K562 (cell line): ENCODE results near the gene CDIPT.

Experiments
- CEBPB ChIP-seq: fragments of 450-650 bp; IDR thresholded peaks from 2 replicates; pipeline ENCODE4 v1.6.1; 2016; ENCODE audit warnings: missing genetic modification characterization, missing compliant biosample characterization
- CHD4 ChIP-seq: fragments of 200-600 bp; sonication (generic); IDR thresholded peaks from 3 replicates; pipeline ENCODE4 v1.6.1; 2012; ENCODE audit warnings: low read depth, mild to moderate bottlenecking, mixed read lengths, low read length, inconsistent platforms; ENCODE audit not compliant: insufficient read depth, insufficient replicate concordance, poor library complexity, severe bottlenecking
- HDAC2 ChIP-seq: fragments of 450-650 bp; IDR thresholded peaks from 2 replicates; pipeline ENCODE4 v1.6.1; 2016; ENCODE audit warnings: mild to moderate bottlenecking
- HNRNPL ChIP-seq: fragments of 200-400 bp; formaldehyde crosslinking; IDR thresholded peaks from 2 replicates; pipeline ENCODE4 v1.6.1; 2017; ENCODE audit warnings: low read depth, mild to moderate bottlenecking, low read length
- POLR2A ChIP-seq: fragments of 450-650 bp; conservative IDR thresholded peaks from 2 replicates; pipeline ENCODE4 v1.6.1; 2016
- RNF2 ChIP-seq: sonication (generic); IDR thresholded peaks from 2 replicates; pipeline ENCODE4 v1.6.1; 2016
- SFPQ ChIP-seq: fragments of 200-400 bp; formaldehyde crosslinking; IDR thresholded peaks from 2 replicates; pipeline ENCODE4 v1.6.1; 2017; ENCODE audit warnings: mild to moderate bottlenecking, low read depth, low read length, moderate library complexity
- TCF7L2 ChIP-seq: fragments of 150-350 bp; IDR thresholded peaks from 2 replicates; pipeline ENCODE4 v1.6.1; 2016; ENCODE audit warnings: low read depth, mild to moderate bottlenecking, low read length, moderate library complexity
- ZKSCAN8 ChIP-seq: fragments of 200-800 bp; sonication (Bioruptor generic); IDR thresholded peaks from 2 replicates; pipeline ENCODE4 v1.6.1; 2016; ENCODE audit warnings: missing genetic modification characterization, missing compliant biosample characterization
- TF ChIP-seq, protein P1 (sequence below): conservative IDR thresholded peaks from 2 replicates; pipeline ENCODE4 v1.6.1; 2011; ENCODE audit warnings: low read depth, mild to moderate bottlenecking, low read length; ENCODE audit not compliant: control insufficient read depth
- TF ChIP-seq, protein P2 (sequence below): fragments of 450-650 bp; IDR thresholded peaks from 2 replicates; pipeline ENCODE4 v1.6.1; 2017; ENCODE audit warnings: antibody characterized with exemption, mild to moderate bottlenecking

GRCh38 chr16:29819506-29819905 lies 43.5 kb downstream of the CDIPT start:
- no peak for TF ChIP-seq SFPQ
- TF ChIP-seq CEBPB (tag) = no peak
- no peak for TF ChIP-seq TCF7L2
- no peak for TF ChIP-seq RNF2
- TF ChIP-seq, protein P1, sequence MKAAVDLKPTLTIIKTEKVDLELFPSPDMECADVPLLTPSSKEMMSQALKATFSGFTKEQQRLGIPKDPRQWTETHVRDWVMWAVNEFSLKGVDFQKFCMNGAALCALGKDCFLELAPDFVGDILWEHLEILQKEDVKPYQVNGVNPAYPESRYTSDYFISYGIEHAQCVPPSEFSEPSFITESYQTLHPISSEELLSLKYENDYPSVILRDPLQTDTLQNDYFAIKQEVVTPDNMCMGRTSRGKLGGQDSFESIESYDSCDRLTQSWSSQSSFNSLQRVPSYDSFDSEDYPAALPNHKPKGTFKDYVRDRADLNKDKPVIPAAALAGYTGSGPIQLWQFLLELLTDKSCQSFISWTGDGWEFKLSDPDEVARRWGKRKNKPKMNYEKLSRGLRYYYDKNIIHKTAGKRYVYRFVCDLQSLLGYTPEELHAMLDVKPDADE = no peak
- TF ChIP-seq, protein P2, sequence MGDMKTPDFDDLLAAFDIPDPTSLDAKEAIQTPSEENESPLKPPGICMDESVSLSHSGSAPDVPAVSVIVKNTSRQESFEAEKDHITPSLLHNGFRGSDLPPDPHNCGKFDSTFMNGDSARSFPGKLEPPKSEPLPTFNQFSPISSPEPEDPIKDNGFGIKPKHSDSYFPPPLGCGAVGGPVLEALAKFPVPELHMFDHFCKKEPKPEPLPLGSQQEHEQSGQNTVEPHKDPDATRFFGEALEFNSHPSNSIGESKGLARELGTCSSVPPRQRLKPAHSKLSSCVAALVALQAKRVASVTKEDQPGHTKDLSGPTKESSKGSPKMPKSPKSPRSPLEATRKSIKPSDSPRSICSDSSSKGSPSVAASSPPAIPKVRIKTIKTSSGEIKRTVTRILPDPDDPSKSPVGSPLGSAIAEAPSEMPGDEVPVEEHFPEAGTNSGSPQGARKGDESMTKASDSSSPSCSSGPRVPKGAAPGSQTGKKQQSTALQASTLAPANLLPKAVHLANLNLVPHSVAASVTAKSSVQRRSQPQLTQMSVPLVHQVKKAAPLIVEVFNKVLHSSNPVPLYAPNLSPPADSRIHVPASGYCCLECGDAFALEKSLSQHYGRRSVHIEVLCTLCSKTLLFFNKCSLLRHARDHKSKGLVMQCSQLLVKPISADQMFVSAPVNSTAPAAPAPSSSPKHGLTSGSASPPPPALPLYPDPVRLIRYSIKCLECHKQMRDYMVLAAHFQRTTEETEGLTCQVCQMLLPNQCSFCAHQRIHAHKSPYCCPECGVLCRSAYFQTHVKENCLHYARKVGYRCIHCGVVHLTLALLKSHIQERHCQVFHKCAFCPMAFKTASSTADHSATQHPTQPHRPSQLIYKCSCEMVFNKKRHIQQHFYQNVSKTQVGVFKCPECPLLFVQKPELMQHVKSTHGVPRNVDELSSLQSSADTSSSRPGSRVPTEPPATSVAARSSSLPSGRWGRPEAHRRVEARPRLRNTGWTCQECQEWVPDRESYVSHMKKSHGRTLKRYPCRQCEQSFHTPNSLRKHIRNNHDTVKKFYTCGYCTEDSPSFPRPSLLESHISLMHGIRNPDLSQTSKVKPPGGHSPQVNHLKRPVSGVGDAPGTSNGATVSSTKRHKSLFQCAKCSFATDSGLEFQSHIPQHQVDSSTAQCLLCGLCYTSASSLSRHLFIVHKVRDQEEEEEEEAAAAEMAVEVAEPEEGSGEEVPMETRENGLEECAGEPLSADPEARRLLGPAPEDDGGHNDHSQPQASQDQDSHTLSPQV = no peak
- no peak for TF ChIP-seq CHD4
- TF ChIP-seq POLR2A = no peak
- no peak for TF ChIP-seq HNRNPL
- TF ChIP-seq ZKSCAN8 (CRISPR knock-in tag) = no peak
- no peak for TF ChIP-seq HDAC2
